Activated B cell treated with CpG ODN at 0.5 μM for 24 hours (primary cell): ENCODE results near the gene LYPD5. TPM values are rescaled to one million over a fixed set of nuclear protein-coding genes. Genes with fewer than 3 reads are reported as not detected.
A peak's percentile ranks its signal among the peaks of the same experiment; 100 is the strongest.

ENCODE experiments used
- ATAC-seq: fragments of 200-7000 bp; cut with Tn5 transposase; one replicate; pipeline ENCODE4 v1.10.0; 2021; ENCODE audit warnings: low read depth, mild to moderate bottlenecking, moderate library complexity
- CTCF ChIA-PET: fragments of 350-600 bp; sonication (Branson Sonifier 250); formaldehyde crosslinking; loops from one replicate; lab custom pipeline; 2021; ENCODE audit warnings: antibody characterized with exemption; lab: Charles Lee
- POLR2A ChIA-PET: fragments of 350-600 bp; sonication (Branson Sonifier 250); formaldehyde crosslinking; loops from one replicate; lab custom pipeline; 2021; ENCODE audit warnings: antibody characterized with exemption; lab: Charles Lee
- DNase-seq: peaks from one replicate; pipeline ENCODE4 v3.0.0; 2022
- H3K27ac Mint-ChIP-seq: one replicate; pipeline ENCODE4 v1.8.0; 2020; ENCODE audit warnings: mixed read lengths
- H3K27me3 Mint-ChIP-seq: one replicate; pipeline ENCODE4 v1.8.0; 2021; ENCODE audit warnings: mixed read lengths
- H3K36me3 Mint-ChIP-seq: one replicate; pipeline ENCODE4 v1.8.0; 2021; ENCODE audit warnings: low read depth, mixed read lengths
- H3K4me1 Mint-ChIP-seq: one replicate; pipeline ENCODE4 v1.8.0; 2021; ENCODE audit warnings: mixed read lengths
- H3K4me3 Mint-ChIP-seq: one replicate; pipeline ENCODE4 v1.8.0; 2020; ENCODE audit warnings: mild to moderate bottlenecking, mixed read lengths
- H3K9me3 Mint-ChIP-seq: one replicate; pipeline ENCODE4 v1.8.0; 2020; ENCODE audit warnings: mixed read lengths
- intact Hi-C: fragments of 100-400 bp; cut with micrococcal nuclease; formaldehyde crosslinking; loops from one replicate; pipeline ENCODE4 v1.15.1; 2024
- total RNA-seq: library from RNA; stranded (reverse); gene quantifications from 2 replicates; pipeline ENCODE4 v1.2.3, GENCODE V29; 2022
- TF ChIP-seq, protein P1 (sequence below): fragments of 200-600 bp; IDR thresholded peaks from one replicate; pipeline ENCODE4 v1.8.0; 2022; ENCODE audit warnings: antibody characterized with exemption, mild to moderate bottlenecking

The LYPD5 gene
- total RNA-seq, 1 donor from 2014 or later = 0.44 TPM

DNA sequence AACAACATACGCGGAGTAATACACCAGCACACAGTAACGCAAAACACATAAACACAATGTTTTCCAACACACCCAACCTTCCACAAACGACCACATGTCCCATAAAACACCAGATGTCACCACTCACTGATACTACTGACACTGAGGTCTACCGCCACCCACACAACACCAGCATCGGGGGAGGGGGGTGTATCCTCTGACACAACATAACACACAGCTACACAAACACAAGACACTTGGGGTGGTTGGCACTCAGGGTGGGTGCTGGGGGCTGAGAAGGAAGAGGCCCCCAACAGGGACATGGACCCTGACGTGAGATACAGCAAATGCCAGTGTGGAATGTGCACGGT is 20.0 kb downstream of the LYPD5 start:
- ChIA-PET POLR2A (interaction anchor here (4.4 to 12.2 kb wide), 2 partner anchors 22 to 36 kb away, joined by 53 to 661 read pairs; partner anchors contain the start of gene SMG9), CTCF (interaction anchor here (0.7 to 8.6 kb wide), 3 partner anchors 14 to 36 kb away, joined by 4 to 113 read pairs (median 4); no protein-coding TSS in a partner anchor)
- intact Hi-C loops = loop anchor here (5.0 to 10.0 kb wide), 4 partner anchors 187 to 337 kb away; partner anchors contain the start of genes IRGQ, ZNF575 and ZNF576
- H3K4me3 Mint-ChIP-seq = peak overlapping the region; percentile 88
- H3K27me3 Mint-ChIP-seq = no peaks in the 10 kb centered on the region
- peak overlapping the region; percentile 94 for H3K27ac Mint-ChIP-seq
- DNase-seq = no peak
- peaks cover 22% of the 10 kb centered on the region for H3K36me3 Mint-ChIP-seq
- H3K4me1 Mint-ChIP-seq = peaks cover 68% of the 10 kb centered on the region
- TF ChIP-seq, protein P1, sequence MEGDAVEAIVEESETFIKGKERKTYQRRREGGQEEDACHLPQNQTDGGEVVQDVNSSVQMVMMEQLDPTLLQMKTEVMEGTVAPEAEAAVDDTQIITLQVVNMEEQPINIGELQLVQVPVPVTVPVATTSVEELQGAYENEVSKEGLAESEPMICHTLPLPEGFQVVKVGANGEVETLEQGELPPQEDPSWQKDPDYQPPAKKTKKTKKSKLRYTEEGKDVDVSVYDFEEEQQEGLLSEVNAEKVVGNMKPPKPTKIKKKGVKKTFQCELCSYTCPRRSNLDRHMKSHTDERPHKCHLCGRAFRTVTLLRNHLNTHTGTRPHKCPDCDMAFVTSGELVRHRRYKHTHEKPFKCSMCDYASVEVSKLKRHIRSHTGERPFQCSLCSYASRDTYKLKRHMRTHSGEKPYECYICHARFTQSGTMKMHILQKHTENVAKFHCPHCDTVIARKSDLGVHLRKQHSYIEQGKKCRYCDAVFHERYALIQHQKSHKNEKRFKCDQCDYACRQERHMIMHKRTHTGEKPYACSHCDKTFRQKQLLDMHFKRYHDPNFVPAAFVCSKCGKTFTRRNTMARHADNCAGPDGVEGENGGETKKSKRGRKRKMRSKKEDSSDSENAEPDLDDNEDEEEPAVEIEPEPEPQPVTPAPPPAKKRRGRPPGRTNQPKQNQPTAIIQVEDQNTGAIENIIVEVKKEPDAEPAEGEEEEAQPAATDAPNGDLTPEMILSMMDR = no peak
- no peaks in the 10 kb centered on the region for H3K9me3 Mint-ChIP-seq
- no peak for ATAC-seq

- no peak for DNase-seq
- Mint-ChIP-seq H3K27me3 (no peaks in the 10 kb centered on the region), H3K4me1 (peaks cover 74% of the 10 kb centered on the region), H3K9me3 (no peaks in the 10 kb centered on the region), H3K4me3 (peak overlapping the region; percentile 88), H3K27ac (peak overlapping the region; percentile 94), H3K36me3 (peaks cover 26% of the 10 kb centered on the region)
- TF ChIP-seq, protein P1 = no peak
- CTCF ChIA-PET = interaction anchor here (0.7 to 8.6 kb wide), 4 partner anchors 14 to 36 kb away, joined by 4 to 113 read pairs (median 9); partner anchors contain the start of gene SMG9
- intact Hi-C loops = loop anchor here (1.0 to 10.0 kb wide), 6 partner anchors 27 to 337 kb away; partner anchors contain the start of genes IRGQ, SMG9, ZNF575 and ZNF576
- POLR2A ChIA-PET = interaction anchor here (1.1 to 12.2 kb wide), 5 partner anchors 9 to 113 kb away, joined by 3 to 661 read pairs (median 11); partner anchors contain the start of genes SMG9 and ZNF283
- ATAC-seq = no peak
Measured at GRCh38 chr19:43781630-43782310, 20.5 kb downstream of the LYPD5 start.

DNA sequence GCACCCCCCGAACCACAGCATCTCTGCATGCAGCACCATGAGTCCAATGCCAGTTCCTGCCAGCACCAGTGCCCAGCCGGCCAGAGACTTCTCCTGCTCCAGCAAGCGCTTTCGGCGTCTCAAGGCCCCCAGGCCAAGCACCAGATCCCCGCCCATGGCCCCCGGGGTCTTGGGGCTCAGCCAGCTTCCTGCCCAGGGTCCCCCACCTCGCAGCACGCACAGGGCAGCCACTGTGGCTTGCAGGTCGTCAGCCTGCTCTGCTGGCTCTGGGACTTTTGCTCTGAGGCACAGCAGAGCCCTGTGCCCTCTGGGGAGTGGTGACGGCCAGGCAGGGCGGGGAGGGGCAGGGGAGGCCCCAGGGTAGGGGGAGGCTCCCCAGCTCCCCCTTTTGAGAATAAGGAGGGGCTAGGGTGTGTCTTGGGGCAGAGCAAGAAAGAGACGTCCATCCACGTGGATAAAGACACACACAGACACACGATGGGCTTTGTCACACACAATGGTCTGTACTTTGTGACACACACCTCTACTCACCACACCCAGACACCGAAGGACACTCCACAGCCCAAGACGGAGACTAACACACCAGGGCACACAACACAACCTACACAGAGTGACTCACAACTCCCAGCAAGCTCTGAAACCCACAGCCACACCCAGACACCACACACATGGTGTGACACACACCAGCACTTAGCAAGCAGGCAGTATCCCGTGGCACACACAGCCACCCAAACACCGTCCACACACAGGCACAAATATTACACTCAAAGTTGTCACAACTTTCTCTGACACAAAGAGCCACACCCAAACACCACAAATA is 21.3 kb downstream of the LYPD5 start, which contains the start of gene KCNN4:
Gene KCNN4 (minus strand): TSS at position 268 of the 820 bp plus-strand sequence. CDS start 112 bp downstream, at position 156.
- peak; percentile 70 for DNase-seq
- H3K4me3 Mint-ChIP-seq = peak within 1 kb of the TSS; percentile 88
- peak within 1 kb of the TSS; percentile 94 for H3K27ac Mint-ChIP-seq
- no peaks in the 10 kb centered on the region for H3K27me3 Mint-ChIP-seq
- POLR2A ChIA-PET = interaction anchor here (0.6 to 12.2 kb wide), 11 partner anchors 10 to 263 kb away, joined by 3 to 661 read pairs (median 4); partner anchors contain the start of genes IRGQ, SMG9, ZNF283 and ZNF576
- peaks cover 34% of the 10 kb centered on the region for H3K36me3 Mint-ChIP-seq
- H3K4me1 Mint-ChIP-seq = peaks cover 82% of the 10 kb centered on the region
- ATAC-seq = peak; percentile 77
- intact Hi-C loops = loop anchor here (1.0 to 10.0 kb wide), 7 partner anchors 15 to 336 kb away; partner anchors contain the start of genes IRGQ, SMG9, ZNF575 and ZNF576
- CTCF ChIA-PET = interaction anchor here (0.8 to 8.6 kb wide), 6 partner anchors 12 to 226 kb away, joined by 3 to 113 read pairs (median 6); partner anchors contain the start of gene SMG9
- H3K9me3 Mint-ChIP-seq = no peaks in the 10 kb centered on the region
- TF ChIP-seq, protein P1 = no peak

DNA sequence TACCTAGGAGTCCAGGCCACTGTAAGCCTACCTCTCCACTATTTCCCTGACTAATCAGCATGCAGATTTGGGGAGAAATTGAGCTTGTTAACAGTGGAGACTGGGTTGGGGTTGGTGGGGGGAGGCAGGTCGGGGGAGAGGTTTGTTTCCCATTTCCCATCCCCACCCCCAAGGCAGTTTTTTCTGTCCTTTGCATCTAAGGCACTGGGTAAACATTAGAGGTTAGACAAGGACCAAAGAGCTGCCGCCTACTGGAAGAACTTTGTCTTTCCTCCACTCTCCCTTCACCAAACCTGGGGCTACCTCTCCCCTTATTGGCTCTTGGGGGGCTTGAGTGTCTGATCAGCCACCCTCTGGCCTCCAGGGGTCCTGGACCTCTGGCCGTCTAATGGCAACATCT is 22.4 kb downstream of the LYPD5 start:
- intact Hi-C loops = loop anchor here (1.0 to 10.0 kb wide), 5 partner anchors 14 to 335 kb away; partner anchors contain the start of genes IRGQ, ZNF575 and ZNF576
- peak overlapping the region; percentile 88 for H3K4me3 Mint-ChIP-seq
- H3K4me1 Mint-ChIP-seq = peaks cover 86% of the 10 kb centered on the region
- H3K9me3 Mint-ChIP-seq = no peaks in the 10 kb centered on the region
- ATAC-seq = no peak
- CTCF ChIA-PET = interaction anchor here (1.0 to 8.6 kb wide), 5 partner anchors 10 to 225 kb away, joined by 3 to 113 read pairs (median 14); partner anchors contain the start of gene SMG9
- no peak for DNase-seq
- H3K27ac Mint-ChIP-seq = peak overlapping the region; percentile 94
- peaks cover 44% of the 10 kb centered on the region for H3K36me3 Mint-ChIP-seq
- H3K27me3 Mint-ChIP-seq = no peaks in the 10 kb centered on the region
- POLR2A ChIA-PET = interaction anchor here (1.0 to 12.2 kb wide), 4 partner anchors 20 to 111 kb away, joined by 3 to 661 read pairs (median 32); partner anchors contain the start of gene SMG9
- TF ChIP-seq, protein P1 = no peak
